DOHH2 (cell line): ENCODE measurements around the gene ZNF280B.

Experiments used
- H3F3A ChIP-seq: fragments of 200-600 bp; sonication (generic), shearing (Covaris generic); 2 replicates; pipeline ENCODE4 v1.6.0; 2016; ENCODE audit warnings: antibody characterized with exemption, mild to moderate bottlenecking; ENCODE audit not compliant: control insufficient read depth, insufficient read depth
- H3K27ac ChIP-seq: fragments of 200-600 bp; sonication (generic); 2 replicates; pipeline ENCODE4 v1.5.1; 2014; ENCODE audit warnings: low read depth, mild to moderate bottlenecking, low read length, moderate library complexity
- H3K27me3 ChIP-seq: fragments of 200-600 bp; sonication (generic); 2 replicates; pipeline ENCODE4 v1.6.1; 2014; ENCODE audit warnings: mild to moderate bottlenecking, low read length, mixed read lengths; ENCODE audit not compliant: control insufficient read depth
- H3K36me3 ChIP-seq: fragments of 200-600 bp; sonication (generic); 2 replicates; pipeline ENCODE4 v1.6.1; 2014; ENCODE audit warnings: mild to moderate bottlenecking, low read length, moderate library complexity, mixed read lengths; ENCODE audit not compliant: control insufficient read depth
- H3K4me1 ChIP-seq: fragments of 200-600 bp; sonication (generic); 2 replicates; pipeline ENCODE4 v1.6.1; 2014; ENCODE audit warnings: mild to moderate bottlenecking, low read length, mixed read lengths; ENCODE audit not compliant: control insufficient read depth
- H3K4me2 ChIP-seq: fragments of 200-600 bp; sonication (generic); 2 replicates; pipeline ENCODE4 v1.6.0; 2014; ENCODE audit warnings: mild to moderate bottlenecking, low read length, moderate library complexity
- H3K4me3 ChIP-seq: fragments of 200-600 bp; sonication (generic); 2 replicates; pipeline ENCODE4 v1.5.1; 2014; ENCODE audit warnings: mild to moderate bottlenecking, low read length, mixed read lengths
- H3K79me2 ChIP-seq: fragments of 200-600 bp; sonication (generic); 2 replicates; pipeline ENCODE4 v1.6.1; 2014; ENCODE audit warnings: mild to moderate bottlenecking, low read length, mixed read lengths; ENCODE audit not compliant: control insufficient read depth
- H3K9me2 ChIP-seq: fragments of 200-600 bp; sonication (generic); replicated peaks from 2 replicates; pipeline ENCODE4 v1.6.1; 2014; ENCODE audit warnings: mild to moderate bottlenecking, low read length, mixed read lengths; ENCODE audit not compliant: control insufficient read depth
- H3K9me3 ChIP-seq: fragments of 200-600 bp; sonication (generic); 2 replicates; pipeline ENCODE4 v1.6.1; 2014; ENCODE audit warnings: antibody characterized with exemption, low read length, mixed read lengths; ENCODE audit not compliant: control insufficient read depth, insufficient read depth
- H4K20me1 ChIP-seq: fragments of 200-600 bp; sonication (generic); 2 replicates; pipeline ENCODE4 v1.6.0; 2014; ENCODE audit warnings: low read depth, mild to moderate bottlenecking, antibody characterized with exemption, low read length, moderate library complexity; ENCODE audit not compliant: control insufficient read depth, insufficient read depth
- CTCF ChIP-seq: fragments of 200-600 bp; sonication (generic); IDR thresholded peaks from one replicate; pipeline ENCODE4 v1.5.1; 2014; ENCODE audit warnings: antibody characterized with exemption, mild to moderate bottlenecking, low read depth, low read length; ENCODE audit not compliant: poor library complexity, severe bottlenecking
- EZH2phosphoT487 ChIP-seq: fragments of 200-600 bp; sonication (generic); IDR thresholded peaks from 2 replicates; pipeline ENCODE4 v1.6.1; 2017; ENCODE audit warnings: borderline replicate concordance, mild to moderate bottlenecking, antibody characterized with exemption, low read length, moderate library complexity, mixed read lengths

ZNF280B gene

GRCh38 chr22:22527312-22527711 is 18.8 kb upstream of the ZNF280B start:
- Histone ChIP-seq H3K36me3 (no peaks in the 10 kb centered on the region), H3K9me2 (no peaks in the 10 kb centered on the region), H3K27me3 (no peaks in the 10 kb centered on the region), H4K20me1 (no peaks in the 10 kb centered on the region), H3K27ac (no peak overlapping the region), H3K9me3 (no peaks in the 10 kb centered on the region), H3F3A (no peaks in the 10 kb centered on the region), H3K4me3 (no peak overlapping the region), H3K4me1 (peaks cover 15% of the 10 kb centered on the region), H3K79me2 (no peaks in the 10 kb centered on the region), H3K4me2 (no peak overlapping the region)
- TF ChIP-seq CTCF, result no peak
- no peak for TF ChIP-seq EZH2phosphoT487

- Histone ChIP-seq H3K36me3 (no peaks in the 10 kb centered on the region), H3K9me3 (no peaks in the 10 kb centered on the region), H3K9me2 (no peaks in the 10 kb centered on the region), H3K79me2 (no peaks in the 10 kb centered on the region), H4K20me1 (no peaks in the 10 kb centered on the region), H3K27me3 (no peaks in the 10 kb centered on the region), H3K4me3 (no peak overlapping the region), H3F3A (no peaks in the 10 kb centered on the region), H3K4me1 (peaks cover 25% of the 10 kb centered on the region), H3K27ac (no peak overlapping the region), H3K4me2 (no peak overlapping the region)
- TF ChIP-seq EZH2phosphoT487, result no peak
- no peak for TF ChIP-seq CTCF
These were observed 17.8 kb upstream of the ZNF280B start for GRCh38 chr22:22526125-22526912.

- H3K9me3 ChIP-seq, result no peaks in the 10 kb centered on the region
- TF ChIP-seq EZH2phosphoT487 (no peak), CTCF (no peak)
- no peaks in the 10 kb centered on the region for H3K36me3 ChIP-seq
- no peaks in the 10 kb centered on the region for H4K20me1 ChIP-seq
- no peak overlapping the region for H3K27ac ChIP-seq
- no peaks in the 10 kb centered on the region for H3K27me3 ChIP-seq
- H3K79me2 ChIP-seq, result no peaks in the 10 kb centered on the region
- H3K4me1 ChIP-seq, result peaks cover 44% of the 10 kb centered on the region
- H3K9me2 ChIP-seq, result no peaks in the 10 kb centered on the region
- no peak overlapping the region for H3K4me3 ChIP-seq
- H3F3A ChIP-seq, result no peaks in the 10 kb centered on the region
- H3K4me2 ChIP-seq, result no peak overlapping the region
These were observed 15.0 kb upstream of the ZNF280B start for GRCh38 chr22:22523494-22523893.
